ENCODE results near the gene CCM2. TPM values are rescaled to one million over a fixed set of nuclear protein-coding genes. Genes with fewer than 3 reads are reported as not detected.

The CCM2 gene
- total and polyA plus RNA-seq, 8 donors = 1.8 to 39.0 (median 26.6) TPM

DNA sequence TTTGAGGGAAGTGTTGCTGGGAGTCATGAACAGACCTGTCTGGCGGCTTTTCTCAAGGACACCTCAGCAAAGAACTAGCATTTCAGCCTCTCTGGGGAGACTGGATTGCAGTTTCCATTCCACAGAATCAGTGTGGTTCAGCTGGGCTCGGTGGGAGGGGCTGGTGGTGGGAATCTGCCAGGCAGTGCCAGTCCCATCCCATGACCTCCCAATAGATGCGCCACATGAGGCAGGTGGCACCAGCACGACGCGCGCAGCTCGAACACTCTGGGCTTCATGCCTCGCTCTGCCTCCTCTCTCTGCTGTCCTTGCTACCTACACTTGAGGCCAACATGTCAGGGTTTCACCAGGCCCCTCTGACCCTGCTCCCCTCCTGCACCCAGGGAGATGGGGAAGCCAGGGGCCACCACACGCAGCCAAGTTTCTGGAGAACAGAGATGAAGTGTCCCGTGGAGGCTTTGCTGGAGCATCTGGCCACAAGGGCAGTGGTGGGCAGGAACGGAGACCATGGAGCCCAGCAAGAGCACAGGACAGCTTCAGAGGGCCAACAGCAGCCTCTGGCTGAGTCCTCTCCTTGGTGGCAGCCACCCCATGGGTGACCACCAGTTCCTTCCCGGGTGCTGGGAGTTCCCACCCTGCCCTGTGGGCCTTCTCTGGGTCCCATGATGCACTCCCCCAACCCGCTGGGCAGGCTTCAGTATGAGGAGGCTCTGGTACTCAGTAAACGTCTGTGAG, 86.5 kb downstream of the CCM2 start:
- no peak for DNase-seq
- intact Hi-C loops (cut with DNase I; ENCODE audit: low total_unique reads) = no loop called here
- peaks cover 5 to 19% (median 16%) of the 10 kb centered on the region in 4 donors for H3K4me1 ChIP-seq

DNA sequence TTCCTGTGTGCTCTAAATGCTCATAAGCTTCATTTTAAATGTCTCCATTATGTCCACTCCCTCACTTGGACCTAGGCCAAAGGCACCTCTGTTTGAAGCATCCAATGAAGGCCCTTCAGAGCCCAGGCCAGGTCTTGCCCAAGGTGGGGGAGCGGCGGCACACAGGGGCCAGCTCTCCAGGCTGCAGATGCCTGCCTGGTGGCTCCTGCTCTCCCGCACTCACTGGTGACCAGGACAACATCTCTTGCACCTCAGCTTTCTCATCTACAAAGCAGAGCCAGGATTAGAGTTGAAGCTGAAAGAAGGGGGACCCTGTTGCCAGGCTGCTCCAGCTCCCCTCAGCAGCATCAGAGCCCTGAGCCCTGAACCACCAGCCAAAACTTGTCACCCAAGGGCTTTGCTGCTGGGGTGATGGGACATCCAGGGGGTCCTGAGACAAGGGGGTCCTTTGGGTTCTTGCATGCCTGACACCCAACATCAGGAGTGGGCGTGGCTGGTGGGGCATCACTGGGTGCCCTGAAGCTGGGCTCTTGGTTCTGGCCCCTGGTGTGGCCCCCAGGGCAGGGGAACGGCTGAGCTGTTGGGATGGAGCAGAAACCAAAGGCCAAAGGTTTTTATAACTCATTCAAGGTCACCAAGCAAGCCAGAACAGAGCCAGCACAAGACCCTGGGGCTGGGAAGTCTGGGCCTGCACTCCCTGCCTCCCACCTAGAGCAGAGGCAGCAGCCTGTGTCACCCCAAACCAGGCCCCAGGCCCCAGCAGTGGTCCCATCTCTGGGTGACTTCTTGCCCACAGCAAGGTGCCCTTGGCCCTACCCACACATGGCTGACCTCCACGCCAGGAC, 87.5 kb downstream of the CCM2 start:
- 84 to 90% (median 87%) methylated on average over 6 of the region's 6 CpGs for WGBS, 5 donors
- H3K9me3 ChIP-seq = no peaks in the 10 kb centered on the region
- DNase-seq = no peak
- H3K27ac ChIP-seq = peak overlapping the region in 3 of 5 donors; percentile 64 to 85 (median 73)
- peak overlapping the region; percentile 57 to 66 (median 64) for H3K4me3 ChIP-seq
- H3K36me3 ChIP-seq = peaks cover 0 to 19% (median 0%) of the 10 kb centered on the region in 4 donors
- peaks cover 5 to 19% (median 16%) of the 10 kb centered on the region in 4 donors for H3K4me1 ChIP-seq
- peaks cover 0 to 25% (median 12%) of the 10 kb centered on the region in 3 donors for H3K27me3 ChIP-seq
- TF ChIP-seq POLR2A (IDR thresholded peaks at IDR 0.05) = no peak
- TF ChIP-seq POLR2AphosphoS5 (IDR thresholded peaks at IDR 0.05) = no peak
- TF ChIP-seq, protein P1, sequence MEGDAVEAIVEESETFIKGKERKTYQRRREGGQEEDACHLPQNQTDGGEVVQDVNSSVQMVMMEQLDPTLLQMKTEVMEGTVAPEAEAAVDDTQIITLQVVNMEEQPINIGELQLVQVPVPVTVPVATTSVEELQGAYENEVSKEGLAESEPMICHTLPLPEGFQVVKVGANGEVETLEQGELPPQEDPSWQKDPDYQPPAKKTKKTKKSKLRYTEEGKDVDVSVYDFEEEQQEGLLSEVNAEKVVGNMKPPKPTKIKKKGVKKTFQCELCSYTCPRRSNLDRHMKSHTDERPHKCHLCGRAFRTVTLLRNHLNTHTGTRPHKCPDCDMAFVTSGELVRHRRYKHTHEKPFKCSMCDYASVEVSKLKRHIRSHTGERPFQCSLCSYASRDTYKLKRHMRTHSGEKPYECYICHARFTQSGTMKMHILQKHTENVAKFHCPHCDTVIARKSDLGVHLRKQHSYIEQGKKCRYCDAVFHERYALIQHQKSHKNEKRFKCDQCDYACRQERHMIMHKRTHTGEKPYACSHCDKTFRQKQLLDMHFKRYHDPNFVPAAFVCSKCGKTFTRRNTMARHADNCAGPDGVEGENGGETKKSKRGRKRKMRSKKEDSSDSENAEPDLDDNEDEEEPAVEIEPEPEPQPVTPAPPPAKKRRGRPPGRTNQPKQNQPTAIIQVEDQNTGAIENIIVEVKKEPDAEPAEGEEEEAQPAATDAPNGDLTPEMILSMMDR (IDR thresholded peaks at IDR 0.05) = no peak
- no peak for TF ChIP-seq EP300 (IDR thresholded peaks at IDR 0.05)
- intact Hi-C loops (cut with DNase I; ENCODE audit: low total_unique reads) = no loop called here

More for the DNA sequence above, 86.5 kb downstream of the CCM2 start:
- 81 to 86% (median 83%) methylated on average over 11 to 15 of the region's 15 CpGs for WGBS, 5 donors
- no peak for TF ChIP-seq POLR2AphosphoS5 (IDR thresholded peaks at IDR 0.05)
- TF ChIP-seq POLR2A (IDR thresholded peaks at IDR 0.05) = no peak
- TF ChIP-seq EP300 (IDR thresholded peaks at IDR 0.05) = no peak
- TF ChIP-seq, protein P1 (IDR thresholded peaks at IDR 0.05) = no peak
- no peak overlapping the region for H3K27ac ChIP-seq
- no peak overlapping the region for H3K4me3 ChIP-seq
- H3K27me3 ChIP-seq = peaks cover 0 to 25% (median 12%) of the 10 kb centered on the region in 3 donors
- no peaks in the 10 kb centered on the region for H3K9me3 ChIP-seq
- H3K36me3 ChIP-seq = peaks cover 0 to 19% (median 0%) of the 10 kb centered on the region in 4 donors

DNA sequence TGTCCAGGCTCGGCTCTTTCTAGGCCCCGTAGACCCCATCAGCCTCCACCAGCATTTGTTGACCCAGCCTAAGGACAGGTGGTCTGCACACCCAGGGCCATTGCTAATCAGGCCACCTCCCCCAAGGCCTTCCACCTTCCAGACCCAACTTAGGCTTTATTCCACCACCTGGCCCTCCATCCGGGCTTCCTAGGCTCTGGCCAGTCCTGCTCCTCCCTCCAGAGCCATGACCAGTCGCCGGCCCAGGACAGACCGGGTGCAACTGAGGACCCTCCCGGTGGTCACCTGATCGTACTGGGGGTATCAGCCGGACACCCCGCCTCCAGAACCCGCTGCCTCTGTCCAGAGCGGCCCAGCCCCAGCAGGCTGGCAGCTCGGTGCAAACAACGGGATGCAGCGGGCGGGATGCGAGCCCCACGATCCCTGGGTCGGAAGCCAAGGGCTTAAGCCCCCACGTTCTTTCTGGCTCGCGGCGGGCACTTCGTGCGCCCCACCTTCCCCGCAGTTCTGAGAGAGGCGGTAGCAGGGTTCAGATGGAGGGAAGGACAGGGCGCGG, 88.2 kb downstream of the CCM2 start:
- H3K4me1 ChIP-seq = peaks cover 5 to 19% (median 16%) of the 10 kb centered on the region in 4 donors
- WGBS, 5 donors = 32 to 44% (median 35%) methylated on average over 20 to 29 of the region's 29 CpGs
- H3K9me3 ChIP-seq = no peaks in the 10 kb centered on the region
- TF ChIP-seq POLR2AphosphoS5 (IDR thresholded peaks at IDR 0.05) (no peak), POLR2A (IDR thresholded peaks at IDR 0.05) (no peak), EP300 (IDR thresholded peaks at IDR 0.05) (no peak)
- TF ChIP-seq, protein P1 (IDR thresholded peaks at IDR 0.05) = no peak
- DNase-seq = no peak
- peaks cover 0 to 25% (median 12%) of the 10 kb centered on the region in 3 donors for H3K27me3 ChIP-seq
- H3K4me3 ChIP-seq = peak overlapping the region; percentile 57 to 66 (median 64)
- intact Hi-C loops (cut with DNase I; ENCODE audit: low total_unique reads) = no loop called here
- H3K27ac ChIP-seq = peak overlapping the region; percentile 35 to 85 (median 64)
- H3K36me3 ChIP-seq = peaks cover 0 to 19% (median 0%) of the 10 kb centered on the region in 4 donors

DNA sequence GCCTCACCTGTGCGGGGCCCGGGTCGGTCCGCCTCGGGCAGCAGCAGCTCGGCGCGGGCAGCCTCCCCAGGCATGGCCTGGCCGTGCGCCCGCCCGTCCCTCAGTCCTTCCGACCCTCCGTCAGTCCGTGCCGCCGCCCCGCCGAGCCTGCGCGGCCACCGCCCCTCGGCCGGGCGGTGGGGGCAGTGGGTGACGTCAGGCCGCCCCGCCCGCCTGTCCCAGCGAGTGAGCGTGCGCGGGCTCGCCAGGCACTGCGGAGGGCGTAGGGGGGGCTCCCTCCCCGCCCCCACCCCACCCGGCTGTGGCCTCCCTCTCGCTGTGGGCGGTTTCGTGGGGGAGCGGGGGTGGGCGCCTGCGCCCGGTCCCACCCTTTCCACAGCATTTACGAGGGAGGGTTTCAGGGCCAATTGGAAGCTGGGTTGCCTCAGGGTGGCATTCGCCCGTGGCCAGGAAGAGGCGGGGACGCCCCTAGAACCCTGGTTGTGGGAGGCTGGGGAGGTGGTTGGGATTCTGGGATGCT, 88.9 kb downstream of the CCM2 start, which contains the start of gene NACAD:
Gene NACAD, minus strand, starts transcription at position 149 of the 520 bp plus-strand sequence. Its CDS starts 75 bp downstream, at position 74.
- peak; percentile 40 to 90 for DNase-seq
- H3K4me1 ChIP-seq = peaks cover 5 to 19% (median 16%) of the 10 kb centered on the region in 4 donors
- TF ChIP-seq POLR2AphosphoS5 (IDR thresholded peaks at IDR 0.05) (peak in 2 of 3 donors; percentile 8 to 30), EP300 (IDR thresholded peaks at IDR 0.05) (no peak), POLR2A (IDR thresholded peaks at IDR 0.05) (no peak)
- TF ChIP-seq, protein P1 (IDR thresholded peaks at IDR 0.05) = no peak
- H3K9me3 ChIP-seq = no peaks in the 10 kb centered on the region
- WGBS, 5 donors = 0 to 1% (median 0%) methylated on average over 15 to 50 of the region's 50 CpGs
- H3K27me3 ChIP-seq = peaks cover 0 to 25% (median 12%) of the 10 kb centered on the region in 3 donors
- peaks cover 0 to 19% (median 0%) of the 10 kb centered on the region in 4 donors for H3K36me3 ChIP-seq
- H3K4me3 ChIP-seq = peak within 1 kb of the TSS; percentile 57 to 66 (median 64)
- intact Hi-C loops (cut with DNase I; ENCODE audit: low total_unique reads) = no loop called here
- peak within 1 kb of the TSS; percentile 35 to 85 (median 64) for H3K27ac ChIP-seq
